Measurements from ENCODE around the gene FAM83E.
A peak's percentile ranks its signal among the peaks of the same experiment; 100 is the strongest.

Gene FAM83E

GRCh38 chr19:48623556-48624066 is 8.7 kb upstream of the FAM83E start:
- TF ChIP-seq CTCF (IDR thresholded peaks at IDR 0.05; ENCODE audit: insufficient read depth, low read length, missing control alignments) = no peak
- DNase-seq (ENCODE audit: low read depth, low spot score) = no peak
- ChIA-PET POLR2A (interaction anchor here (0.6 to 1.3 kb wide), 6 partner anchors 9 to 1007 kb away, joined by 3 to 17 read pairs (median 4); partner anchors contain the start of gene DBP), CTCF (interaction anchor here (1.0 to 1.2 kb wide), 3 partner anchors 10 to 134 kb away, joined by 3 to 4 read pairs (median 3); no protein-coding TSS in a partner anchor)
- H3K4me3 ChIP-seq (ENCODE audit: low read depth, low read length) = peak overlapping the region; percentile 55

- POLR2A ChIA-PET = interaction anchor here (0.6 to 3.0 kb wide), 15 partner anchors 8 to 398 kb away, joined by 3 to 28 read pairs (median 4); partner anchors contain the start of genes DBP, EMP3 and TMEM143
- CTCF ChIA-PET = interaction anchor here (2.2 to 6.1 kb wide), 3 partner anchors 11 to 130 kb away, joined by 4 to 27 read pairs (median 22); no protein-coding TSS in a partner anchor
- no peak for DNase-seq (ENCODE audit: low read depth, low spot score)
- H3K4me3 ChIP-seq (ENCODE audit: low read depth, low read length) = peak overlapping the region; percentile 81
- no peak for TF ChIP-seq CTCF (IDR thresholded peaks at IDR 0.05; ENCODE audit: insufficient read depth, low read length, missing control alignments)
Measured at GRCh38 chr19:48619692-48620585, 5.1 kb upstream of the FAM83E start.

- ChIA-PET CTCF (interaction anchor here (1.5 to 6.1 kb wide), 4 partner anchors 11 to 129 kb away, joined by 4 to 27 read pairs (median 13); no protein-coding TSS in a partner anchor), POLR2A (interaction anchor here (0.5 to 3.0 kb wide), 17 partner anchors 9 to 1459 kb away, joined by 3 to 28 read pairs (median 4); partner anchors contain the start of genes DBP, EMP3 and TMEM143)
- TF ChIP-seq CTCF (IDR thresholded peaks at IDR 0.05; ENCODE audit: insufficient read depth, low read length, missing control alignments) = no peak
- H3K4me3 ChIP-seq (ENCODE audit: low read depth, low read length) = peak within 1 kb of the TSS; percentile 97
- peak; percentile 99 for DNase-seq (ENCODE audit: low read depth, low spot score)
Measured at GRCh38 chr19:48618916-48619691, 4.2 kb upstream of the FAM83E start, which contains the start of the genes RPL18 and SPHK2. RPL18 (minus strand) TSS chr19:48619178; CDS start chr19:48619143, 35 bp downstream. SPHK2 (plus strand) TSS chr19:48619506; CDS start chr19:48620515, 1,009 bp downstream.

- peak overlapping the region; percentile 97 for H3K4me3 ChIP-seq (ENCODE audit: low read depth, low read length)
- POLR2A ChIA-PET = interaction anchor here (0.5 to 3.0 kb wide), 8 partner anchors 9 to 1458 kb away, joined by 3 to 28 read pairs (median 6); partner anchors contain the start of gene TMEM143
- no peak for TF ChIP-seq CTCF (IDR thresholded peaks at IDR 0.05; ENCODE audit: insufficient read depth, low read length, missing control alignments)
- CTCF ChIA-PET = interaction anchor here (1.0 to 6.1 kb wide), 5 partner anchors 10 to 128 kb away, joined by 4 to 27 read pairs (median 4); no protein-coding TSS in a partner anchor
- no peak for DNase-seq (ENCODE audit: low read depth, low spot score)
Measured at GRCh38 chr19:48618278-48618915, 3.5 kb upstream of the FAM83E start.

- TF ChIP-seq CTCF (IDR thresholded peaks at IDR 0.05; ENCODE audit: insufficient read depth, low read length, missing control alignments) = no peak
- ChIA-PET POLR2A (interaction anchor here (0.6 to 3.0 kb wide), 4 partner anchors 8 to 291 kb away, joined by 3 to 28 read pairs (median 8); no protein-coding TSS in a partner anchor), CTCF (interaction anchor here (1.0 to 6.1 kb wide), 8 partner anchors 9 to 284 kb away, joined by 4 to 27 read pairs (median 5); no protein-coding TSS in a partner anchor)
- DNase-seq (ENCODE audit: low read depth, low spot score) = no peak
- H3K4me3 ChIP-seq (ENCODE audit: low read depth, low read length) = peak overlapping the region; percentile 97
Measured at GRCh38 chr19:48617146-48617937, 2.5 kb upstream of the FAM83E start.

Measured in AG04449 (cell line).